Measurements from ENCODE around the gene NR6A1.
A peak's percentile ranks its signal among the peaks of the same experiment; 100 is the strongest.

Gene NR6A1

DNA sequence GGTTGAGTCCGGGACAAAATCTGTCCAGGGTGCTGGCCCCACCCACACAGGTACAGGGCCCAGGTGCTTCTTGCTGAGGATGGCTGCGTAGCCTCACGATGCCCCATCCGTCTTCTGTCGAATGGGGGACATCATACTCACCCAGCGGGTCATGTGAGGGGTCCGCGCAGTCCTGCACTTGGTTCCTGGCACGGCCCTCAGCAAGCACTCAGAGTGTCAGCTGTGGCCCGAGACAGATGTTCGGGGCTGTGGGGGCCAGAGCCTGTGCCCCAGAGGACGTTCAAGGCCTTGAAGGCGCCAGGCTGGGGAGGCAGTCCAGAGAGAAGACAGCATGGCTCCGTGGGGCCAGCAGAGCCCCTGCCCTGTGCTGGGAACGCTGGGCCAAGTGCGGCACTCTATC, 291.7 kb downstream of the NR6A1 start:
- Histone ChIP-seq H3K36me3 (ENCODE audit: insufficient read depth, low read length) (no peaks in the 10 kb centered on the region), H3K4me1 (ENCODE audit: control insufficient read depth, insufficient read depth, low read length) (no peaks in the 10 kb centered on the region), H3K4me3 (ENCODE audit: low read length) (no peak overlapping the region), H3K9me3 (replicated peaks; ENCODE audit: low read length) (no peaks in the 10 kb centered on the region), H3K4me2 (ENCODE audit: low read length) (no peak overlapping the region), H3K27me3 (ENCODE audit: control insufficient read depth, insufficient read depth, low read length) (peaks cover 74% of the 10 kb centered on the region), H3K9ac (ENCODE audit: low read depth, low read length) (no peak overlapping the region)

- H3K36me3 ChIP-seq (ENCODE audit: insufficient read depth, low read length) = no peaks in the 10 kb centered on the region
- H3K9ac ChIP-seq (ENCODE audit: low read depth, low read length) = no peak overlapping the region
- H3K4me3 ChIP-seq (ENCODE audit: low read length) = no peak overlapping the region
- no peak overlapping the region for H3K4me2 ChIP-seq (ENCODE audit: low read length)
- no peaks in the 10 kb centered on the region for H3K9me3 ChIP-seq (replicated peaks; ENCODE audit: low read length)
- no peaks in the 10 kb centered on the region for H3K4me1 ChIP-seq (ENCODE audit: control insufficient read depth, insufficient read depth, low read length)
- H3K27me3 ChIP-seq (ENCODE audit: control insufficient read depth, insufficient read depth, low read length) = peaks cover 76% of the 10 kb centered on the region
Measured at GRCh38 chr9:124478354-124478753, 292.8 kb downstream of the NR6A1 start.

- Histone ChIP-seq H3K4me2 (ENCODE audit: low read length) (peak overlapping the region; percentile 29), H3K4me1 (ENCODE audit: control insufficient read depth, insufficient read depth, low read length) (no peaks in the 10 kb centered on the region), H3K9ac (ENCODE audit: low read depth, low read length) (no peak overlapping the region), H3K4me3 (ENCODE audit: low read length) (no peak overlapping the region), H3K27me3 (ENCODE audit: control insufficient read depth, insufficient read depth, low read length) (peaks cover 76% of the 10 kb centered on the region), H3K9me3 (replicated peaks; ENCODE audit: low read length) (no peaks in the 10 kb centered on the region), H3K36me3 (ENCODE audit: insufficient read depth, low read length) (no peaks in the 10 kb centered on the region)
Measured at GRCh38 chr9:124477648-124478285, 293.3 kb downstream of the NR6A1 start.

GRCh38 chr9:124477211-124477647, 293.9 kb downstream of the NR6A1 start:
- H3K4me3 ChIP-seq (ENCODE audit: low read length) = no peak overlapping the region
- no peak overlapping the region for H3K9ac ChIP-seq (ENCODE audit: low read depth, low read length)
- peaks cover 75% of the 10 kb centered on the region for H3K27me3 ChIP-seq (ENCODE audit: control insufficient read depth, insufficient read depth, low read length)
- H3K9me3 ChIP-seq (replicated peaks; ENCODE audit: low read length) = no peaks in the 10 kb centered on the region
- H3K4me2 ChIP-seq (ENCODE audit: low read length) = peak overlapping the region; percentile 29
- H3K4me1 ChIP-seq (ENCODE audit: control insufficient read depth, insufficient read depth, low read length) = no peaks in the 10 kb centered on the region
- no peaks in the 10 kb centered on the region for H3K36me3 ChIP-seq (ENCODE audit: insufficient read depth, low read length)

GRCh38 chr9:124475868-124476690, 295.0 kb downstream of the NR6A1 start:
- Histone ChIP-seq H3K9me3 (replicated peaks; ENCODE audit: low read length) (no peaks in the 10 kb centered on the region), H3K36me3 (ENCODE audit: insufficient read depth, low read length) (no peaks in the 10 kb centered on the region), H3K4me2 (ENCODE audit: low read length) (no peak overlapping the region), H3K9ac (ENCODE audit: low read depth, low read length) (no peak overlapping the region), H3K27me3 (ENCODE audit: control insufficient read depth, insufficient read depth, low read length) (peaks cover 70% of the 10 kb centered on the region), H3K4me1 (ENCODE audit: control insufficient read depth, insufficient read depth, low read length) (no peaks in the 10 kb centered on the region), H3K4me3 (ENCODE audit: low read length) (no peak overlapping the region)

DNA sequence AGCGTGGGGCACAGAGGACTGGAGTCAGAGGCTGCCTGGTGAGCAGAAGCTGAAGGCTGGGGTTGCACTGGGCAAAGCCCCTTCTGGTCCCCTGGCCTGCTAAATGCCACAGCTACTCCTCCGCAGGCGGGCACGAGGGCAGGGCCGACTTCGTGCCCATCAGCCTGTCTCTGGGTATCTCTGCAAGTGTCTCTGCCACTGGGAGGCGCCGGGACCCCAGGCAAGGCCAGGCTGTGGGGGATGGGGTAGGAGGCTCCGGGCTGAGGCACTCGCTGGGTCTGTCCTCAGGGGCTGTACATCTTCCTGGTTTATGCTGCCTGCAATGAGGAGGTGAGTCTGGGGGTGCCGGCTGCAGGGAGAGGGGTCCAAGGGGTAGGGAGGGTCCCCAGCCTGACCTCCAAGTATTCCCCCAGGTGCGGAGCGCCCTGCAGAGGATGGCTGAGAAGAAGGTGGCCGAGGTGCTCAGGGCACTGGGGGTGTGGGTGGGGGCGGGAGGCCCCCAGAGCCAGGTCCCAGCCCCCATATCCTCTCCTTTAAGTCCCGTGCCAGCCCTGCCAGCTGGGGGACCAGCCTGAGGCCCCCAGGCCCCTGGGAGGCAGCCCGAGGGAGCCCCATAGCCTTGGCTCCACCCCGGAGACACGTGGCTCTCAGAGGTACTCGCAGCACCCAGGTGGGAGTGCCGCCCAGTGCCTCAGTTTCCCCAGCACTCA, 295.8 kb downstream of the NR6A1 start:
- Histone ChIP-seq H3K9me3 (replicated peaks; ENCODE audit: low read length) (no peaks in the 10 kb centered on the region), H3K27me3 (ENCODE audit: control insufficient read depth, insufficient read depth, low read length) (peaks cover 75% of the 10 kb centered on the region), H3K4me1 (ENCODE audit: control insufficient read depth, insufficient read depth, low read length) (no peaks in the 10 kb centered on the region), H3K9ac (ENCODE audit: low read depth, low read length) (no peak overlapping the region), H3K4me2 (ENCODE audit: low read length) (no peak overlapping the region), H3K4me3 (ENCODE audit: low read length) (no peak overlapping the region), H3K36me3 (ENCODE audit: insufficient read depth, low read length) (no peaks in the 10 kb centered on the region)

- H3K4me3 ChIP-seq (ENCODE audit: low read length) = no peak overlapping the region
- peaks cover 69% of the 10 kb centered on the region for H3K27me3 ChIP-seq (ENCODE audit: control insufficient read depth, insufficient read depth, low read length)
Measured at GRCh38 chr9:124474151-124474550, 297.0 kb downstream of the NR6A1 start.

DNA sequence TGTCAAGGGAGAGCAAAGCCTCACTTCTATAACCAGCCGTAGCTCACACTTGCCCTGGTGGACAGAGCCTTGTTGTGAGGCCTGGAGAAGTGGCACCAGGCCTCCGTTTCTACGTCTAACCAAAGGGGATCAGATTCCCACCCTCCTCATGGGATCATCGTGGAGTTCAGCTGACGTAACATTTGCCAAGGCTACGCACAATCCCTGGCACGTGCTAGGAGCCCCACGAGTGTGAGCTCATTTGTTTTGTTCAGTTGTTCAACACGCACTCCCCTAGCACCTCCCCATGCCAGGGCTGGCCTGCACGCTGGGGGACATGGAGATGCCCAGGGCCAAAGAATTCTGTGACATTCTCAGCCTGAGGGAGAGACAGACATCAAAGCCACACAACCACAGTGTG, 297.8 kb downstream of the NR6A1 start:
- no peaks in the 10 kb centered on the region for H3K4me1 ChIP-seq (ENCODE audit: control insufficient read depth, insufficient read depth, low read length)
- no peaks in the 10 kb centered on the region for H3K36me3 ChIP-seq (ENCODE audit: insufficient read depth, low read length)
- no peak overlapping the region for H3K4me2 ChIP-seq (ENCODE audit: low read length)
- no peak overlapping the region for H3K9ac ChIP-seq (ENCODE audit: low read depth, low read length)
- no peak overlapping the region for H3K4me3 ChIP-seq (ENCODE audit: low read length)
- H3K9me3 ChIP-seq (replicated peaks; ENCODE audit: low read length) = no peaks in the 10 kb centered on the region
- peaks cover 60% of the 10 kb centered on the region for H3K27me3 ChIP-seq (ENCODE audit: control insufficient read depth, insufficient read depth, low read length)

More at GRCh38 chr9:124474151-124474550, 297.0 kb downstream of the NR6A1 start:
- Histone ChIP-seq H3K36me3 (ENCODE audit: insufficient read depth, low read length) (no peaks in the 10 kb centered on the region), H3K9ac (ENCODE audit: low read depth, low read length) (no peak overlapping the region), H3K4me1 (ENCODE audit: control insufficient read depth, insufficient read depth, low read length) (no peaks in the 10 kb centered on the region), H3K4me2 (ENCODE audit: low read length) (no peak overlapping the region), H3K9me3 (replicated peaks; ENCODE audit: low read length) (no peaks in the 10 kb centered on the region)

GRCh38 chr9:124472770-124473169, 298.3 kb downstream of the NR6A1 start:
- H3K4me1 ChIP-seq (ENCODE audit: control insufficient read depth, insufficient read depth, low read length) = no peaks in the 10 kb centered on the region
- no peak overlapping the region for H3K9ac ChIP-seq (ENCODE audit: low read depth, low read length)
- H3K4me3 ChIP-seq (ENCODE audit: low read length) = no peak overlapping the region
- no peaks in the 10 kb centered on the region for H3K9me3 ChIP-seq (replicated peaks; ENCODE audit: low read length)
- peaks cover 56% of the 10 kb centered on the region for H3K27me3 ChIP-seq (ENCODE audit: control insufficient read depth, insufficient read depth, low read length)
- no peak overlapping the region for H3K4me2 ChIP-seq (ENCODE audit: low read length)
- no peaks in the 10 kb centered on the region for H3K36me3 ChIP-seq (ENCODE audit: insufficient read depth, low read length)

DNA sequence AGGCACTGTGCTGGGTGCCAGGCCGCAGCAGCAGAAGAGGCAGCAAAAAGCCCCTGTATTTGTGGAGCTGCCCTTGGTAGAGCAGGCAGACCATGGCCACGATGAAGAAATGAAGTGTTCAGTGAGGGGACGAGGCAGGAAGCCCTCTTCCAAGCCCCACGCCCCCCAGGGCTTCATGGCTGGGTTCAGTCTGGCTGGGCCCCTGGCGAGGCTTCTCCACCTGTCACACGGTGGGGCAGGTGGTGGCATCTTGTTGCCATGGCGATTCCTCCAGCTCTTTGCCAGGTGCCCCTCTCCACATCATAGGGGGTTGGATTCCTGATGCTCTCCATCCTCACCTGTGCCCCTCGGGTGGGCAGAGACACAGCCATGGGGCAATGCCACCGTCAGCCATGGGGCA, 299.4 kb downstream of the NR6A1 start:
- Histone ChIP-seq H3K27me3 (ENCODE audit: control insufficient read depth, insufficient read depth, low read length) (peaks cover 48% of the 10 kb centered on the region), H3K36me3 (ENCODE audit: insufficient read depth, low read length) (no peaks in the 10 kb centered on the region), H3K9me3 (replicated peaks; ENCODE audit: low read length) (no peaks in the 10 kb centered on the region), H3K9ac (ENCODE audit: low read depth, low read length) (no peak overlapping the region), H3K4me1 (ENCODE audit: control insufficient read depth, insufficient read depth, low read length) (no peaks in the 10 kb centered on the region), H3K4me3 (ENCODE audit: low read length) (no peak overlapping the region), H3K4me2 (ENCODE audit: low read length) (no peak overlapping the region)

DNA sequence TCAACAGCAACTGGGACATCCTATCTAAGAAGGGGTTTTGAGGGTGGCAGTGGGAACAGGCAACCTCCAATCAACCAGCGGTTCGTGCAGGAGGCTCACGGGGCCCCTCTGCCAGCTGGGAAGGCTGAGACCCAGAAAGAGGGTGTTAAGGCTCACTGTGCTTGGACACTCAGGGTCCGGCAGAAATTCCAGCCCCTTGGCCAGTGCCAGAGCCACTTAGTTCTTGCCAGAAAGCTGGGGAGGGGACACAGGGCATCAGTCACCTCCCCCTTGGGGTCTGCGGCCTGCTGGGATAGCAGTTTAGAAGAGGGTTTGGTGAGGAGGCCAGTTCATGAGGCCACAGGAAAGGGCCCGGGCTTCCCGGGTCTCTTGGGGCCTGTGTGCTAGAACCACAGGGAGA, 300.4 kb downstream of the NR6A1 start:
- H3K36me3 ChIP-seq (ENCODE audit: insufficient read depth, low read length) = no peaks in the 10 kb centered on the region
- H3K4me2 ChIP-seq (ENCODE audit: low read length) = no peak overlapping the region
- H3K4me1 ChIP-seq (ENCODE audit: control insufficient read depth, insufficient read depth, low read length) = no peaks in the 10 kb centered on the region
- H3K9ac ChIP-seq (ENCODE audit: low read depth, low read length) = no peak overlapping the region
- no peak overlapping the region for H3K4me3 ChIP-seq (ENCODE audit: low read length)
- peaks cover 39% of the 10 kb centered on the region for H3K27me3 ChIP-seq (ENCODE audit: control insufficient read depth, insufficient read depth, low read length)
- no peaks in the 10 kb centered on the region for H3K9me3 ChIP-seq (replicated peaks; ENCODE audit: low read length)
